ENCODE results near the gene GPD1L.

The GPD1L gene

GRCh38 chr3:32117320-32117719 lies 10.9 kb downstream of the GPD1L start:
- Mint-ChIP-seq H3K4me3 (no peak overlapping the region), H3K36me3 (peaks cover 14% of the 10 kb centered on the region), H3K4me1 (peaks cover 40% of the 10 kb centered on the region), H3K9me3 (peaks cover 2% of the 10 kb centered on the region), H3K27ac (no peak overlapping the region)
- ATAC-seq (no peak), DNase-seq (ENCODE audit: low spot score in 2 of 2) (no peak)

GRCh38 chr3:32118215-32118614 lies 11.8 kb downstream of the GPD1L start:
- DNase-seq (ENCODE audit: low spot score in 2 of 2) (no peak), ATAC-seq (no peak)
- H3K36me3 Mint-ChIP-seq = peaks cover 14% of the 10 kb centered on the region
- H3K4me3 Mint-ChIP-seq = no peak overlapping the region
- H3K4me1 Mint-ChIP-seq = peaks cover 32% of the 10 kb centered on the region
- no peak overlapping the region for H3K27ac Mint-ChIP-seq
- H3K9me3 Mint-ChIP-seq = peaks cover 2% of the 10 kb centered on the region

GRCh38 chr3:32120471-32120870 lies 14.1 kb downstream of the GPD1L start:
- no peaks in the 10 kb centered on the region for H3K36me3 Mint-ChIP-seq
- no peak overlapping the region for H3K4me3 Mint-ChIP-seq
- no peak for DNase-seq (ENCODE audit: low spot score in 2 of 2)
- no peaks in the 10 kb centered on the region for H3K9me3 Mint-ChIP-seq
- H3K4me1 Mint-ChIP-seq = peaks cover 21% of the 10 kb centered on the region
- no peak for ATAC-seq
- no peak overlapping the region for H3K27ac Mint-ChIP-seq

- peaks cover 26% of the 10 kb centered on the region for H3K4me1 Mint-ChIP-seq
- H3K36me3 Mint-ChIP-seq = no peaks in the 10 kb centered on the region
- no peak overlapping the region for H3K4me3 Mint-ChIP-seq
- ATAC-seq (no peak), DNase-seq (ENCODE audit: low spot score in 2 of 2) (no peak)
- H3K27ac Mint-ChIP-seq = no peak overlapping the region
- H3K9me3 Mint-ChIP-seq = no peaks in the 10 kb centered on the region
These were observed 14.7 kb downstream of the GPD1L start for GRCh38 chr3:32121137-32121536.

GRCh38 chr3:32123620-32124019 lies 17.2 kb downstream of the GPD1L start:
- Mint-ChIP-seq H3K27ac (no peak overlapping the region), H3K4me1 (peaks cover 30% of the 10 kb centered on the region), H3K9me3 (no peaks in the 10 kb centered on the region), H3K4me3 (no peak overlapping the region), H3K36me3 (no peaks in the 10 kb centered on the region)
- ATAC-seq (no peak), DNase-seq (ENCODE audit: low spot score in 2 of 2) (no peak)

GRCh38 chr3:32125012-32125411 lies 18.6 kb downstream of the GPD1L start:
- no peak for ATAC-seq
- Mint-ChIP-seq H3K4me3 (no peak overlapping the region), H3K4me1 (peaks cover 41% of the 10 kb centered on the region), H3K27ac (no peak overlapping the region), H3K36me3 (peaks cover 3% of the 10 kb centered on the region), H3K9me3 (no peaks in the 10 kb centered on the region)
- DNase-seq (ENCODE audit: low spot score in 2 of 2) = no peak

GRCh38 chr3:32126305-32127015 lies 20.0 kb downstream of the GPD1L start:
- DNase-seq (ENCODE audit: low spot score in 2 of 2) = no peak
- Mint-ChIP-seq H3K9me3 (no peaks in the 10 kb centered on the region), H3K4me1 (peaks cover 40% of the 10 kb centered on the region), H3K36me3 (peaks cover 15% of the 10 kb centered on the region), H3K4me3 (no peak overlapping the region), H3K27ac (no peak overlapping the region)
- no peak for ATAC-seq

GRCh38 chr3:32127219-32127826 lies 20.9 kb downstream of the GPD1L start:
- Mint-ChIP-seq H3K4me3 (no peak overlapping the region), H3K36me3 (peaks cover 17% of the 10 kb centered on the region), H3K27ac (no peak overlapping the region), H3K4me1 (peaks cover 41% of the 10 kb centered on the region), H3K9me3 (no peaks in the 10 kb centered on the region)
- no peak for DNase-seq (ENCODE audit: low spot score in 2 of 2)
- ATAC-seq = no peak

- DNase-seq (ENCODE audit: low spot score in 2 of 2) (no peak), ATAC-seq (no peak)
- peaks cover 17% of the 10 kb centered on the region for H3K36me3 Mint-ChIP-seq
- peaks cover 35% of the 10 kb centered on the region for H3K4me1 Mint-ChIP-seq
- H3K4me3 Mint-ChIP-seq = no peak overlapping the region
- no peaks in the 10 kb centered on the region for H3K9me3 Mint-ChIP-seq
- peak overlapping the region; percentile 46 for H3K27ac Mint-ChIP-seq
These were observed 22.5 kb downstream of the GPD1L start for GRCh38 chr3:32128936-32129335.

- Mint-ChIP-seq H3K4me1 (peaks cover 35% of the 10 kb centered on the region), H3K27ac (peak overlapping the region; percentile 46), H3K4me3 (no peak overlapping the region), H3K36me3 (peaks cover 17% of the 10 kb centered on the region), H3K9me3 (no peaks in the 10 kb centered on the region)
- DNase-seq (ENCODE audit: low spot score in 2 of 2) (no peak), ATAC-seq (no peak)
These were observed 23.4 kb downstream of the GPD1L start for GRCh38 chr3:32129832-32130231.

- DNase-seq (ENCODE audit: low spot score in 2 of 2) (no peak), ATAC-seq (no peak)
- Mint-ChIP-seq H3K27ac (no peak overlapping the region), H3K4me3 (no peak overlapping the region), H3K36me3 (peaks cover 17% of the 10 kb centered on the region), H3K9me3 (no peaks in the 10 kb centered on the region), H3K4me1 (peaks cover 27% of the 10 kb centered on the region)
These were observed 25.7 kb downstream of the GPD1L start for GRCh38 chr3:32132121-32132520.

- DNase-seq (ENCODE audit: low spot score in 2 of 2) (no peak), ATAC-seq (no peak)
- Mint-ChIP-seq H3K9me3 (no peaks in the 10 kb centered on the region), H3K4me1 (peaks cover 32% of the 10 kb centered on the region), H3K27ac (no peak overlapping the region), H3K36me3 (peaks cover 17% of the 10 kb centered on the region), H3K4me3 (no peak overlapping the region)
These were observed 26.3 kb downstream of the GPD1L start for GRCh38 chr3:32132706-32133105.

- DNase-seq (ENCODE audit: low spot score in 2 of 2) = no peak
- ATAC-seq = no peak
- Mint-ChIP-seq H3K27ac (no peak overlapping the region), H3K36me3 (no peaks in the 10 kb centered on the region), H3K4me1 (peaks cover 15% of the 10 kb centered on the region), H3K4me3 (no peak overlapping the region), H3K9me3 (no peaks in the 10 kb centered on the region)
These were observed 30.3 kb downstream of the GPD1L start for GRCh38 chr3:32136703-32137102.

- no peak for ATAC-seq
These were observed 31.4 kb downstream of the GPD1L start for GRCh38 chr3:32137870-32138269.

GRCh38 chr3:32138545-32139104 lies 32.2 kb downstream of the GPD1L start:
- H3K27ac Mint-ChIP-seq = no peak overlapping the region
- H3K4me1 Mint-ChIP-seq = peaks cover 15% of the 10 kb centered on the region
- H3K4me3 Mint-ChIP-seq = no peak overlapping the region
- no peak for ATAC-seq
- no peaks in the 10 kb centered on the region for H3K36me3 Mint-ChIP-seq
- H3K9me3 Mint-ChIP-seq = no peaks in the 10 kb centered on the region
- no peak for DNase-seq (ENCODE audit: low spot score in 2 of 2)

More at GRCh38 chr3:32137870-32138269, 31.4 kb downstream of the GPD1L start:
- no peak for DNase-seq (ENCODE audit: low spot score in 2 of 2)
- H3K4me3 Mint-ChIP-seq = no peak overlapping the region
- H3K4me1 Mint-ChIP-seq = peaks cover 15% of the 10 kb centered on the region
- H3K9me3 Mint-ChIP-seq = no peaks in the 10 kb centered on the region
- peak overlapping the region; percentile 72 for H3K27ac Mint-ChIP-seq
- H3K36me3 Mint-ChIP-seq = no peaks in the 10 kb centered on the region

- no peak for DNase-seq (ENCODE audit: low spot score in 2 of 2)
- Mint-ChIP-seq H3K9me3 (no peaks in the 10 kb centered on the region), H3K36me3 (no peaks in the 10 kb centered on the region)
These were observed 34.5 kb downstream of the GPD1L start for GRCh38 chr3:32140943-32141342.

More at GRCh38 chr3:32140943-32141342, 34.5 kb downstream of the GPD1L start:
- Mint-ChIP-seq H3K4me1 (peaks cover 15% of the 10 kb centered on the region), H3K4me3 (no peak overlapping the region), H3K27ac (no peak overlapping the region)
- ATAC-seq = no peak
